Measurements from ENCODE around the gene DUSP6. TPM values are rescaled to one million over a fixed set of nuclear protein-coding genes. Genes with fewer than 3 reads are reported as not detected.

Gene DUSP6
- total RNA-seq, 4 donors from 2014 or later = 31.0 to 40.2 (median 33.8) TPM

- TF ChIP-seq CTCF (IDR thresholded peaks at IDR 0.05) (no peak), POLR2A (IDR thresholded peaks at IDR 0.05) (no peak)
- H3K4me3 ChIP-seq (replicated peaks in 1 of 3) = no peak overlapping the region
- intact Hi-C loops (cut with DNase I) = no loop called here
- no peak for DNase-seq
- H3K9me3 ChIP-seq = no peaks in the 10 kb centered on the region
- no peak overlapping the region for H3K27ac ChIP-seq
- H3K36me3 ChIP-seq = no peaks in the 10 kb centered on the region
- H3K4me1 ChIP-seq = peaks cover 10 to 11% of the 10 kb centered on the region in 2 donors
- H3K27me3 ChIP-seq = no peaks in the 10 kb centered on the region
- WGBS, 2 donors = 83 to 84% methylated on average over 3 of the region's 3 CpGs
Observed at GRCh38 chr12:89370421-89370831, 18.1 kb upstream of the DUSP6 start.

- Histone ChIP-seq H3K27ac (no peak overlapping the region), H3K4me3 (replicated peaks in 1 of 3) (no peak overlapping the region), H3K4me1 (peaks cover 6 to 7% of the 10 kb centered on the region in 2 donors), H3K36me3 (no peaks in the 10 kb centered on the region), H3K9me3 (no peaks in the 10 kb centered on the region), H3K27me3 (no peaks in the 10 kb centered on the region)
- 86 to 87% methylated on average over 3 of the region's 3 CpGs for WGBS, 2 donors
- no peak for DNase-seq
- no peak for TF ChIP-seq POLR2A (IDR thresholded peaks at IDR 0.05)
- no peak for TF ChIP-seq CTCF (IDR thresholded peaks at IDR 0.05)
- intact Hi-C loops (cut with DNase I) = no loop called here
Observed at GRCh38 chr12:89369166-89369565, 16.9 kb upstream of the DUSP6 start.

GRCh38 chr12:89368391-89368790, 16.1 kb upstream of the DUSP6 start:
- WGBS, 2 donors = 82% methylated on average over 4 of the region's 4 CpGs
- Histone ChIP-seq H3K4me3 (replicated peaks in 1 of 3) (no peak overlapping the region), H3K36me3 (no peaks in the 10 kb centered on the region), H3K27me3 (no peaks in the 10 kb centered on the region), H3K27ac (no peak overlapping the region), H3K4me1 (peaks cover 0 to 1% of the 10 kb centered on the region in 2 donors), H3K9me3 (no peaks in the 10 kb centered on the region)
- TF ChIP-seq CTCF (IDR thresholded peaks at IDR 0.05) (no peak), POLR2A (IDR thresholded peaks at IDR 0.05) (no peak)
- no peak for DNase-seq
- intact Hi-C loops (cut with DNase I) = no loop called here

- H3K36me3 ChIP-seq = no peaks in the 10 kb centered on the region
- DNase-seq = no peak
- no peak overlapping the region for H3K27ac ChIP-seq
- no peaks in the 10 kb centered on the region for H3K27me3 ChIP-seq
- H3K9me3 ChIP-seq = no peaks in the 10 kb centered on the region
- no peak overlapping the region for H3K4me3 ChIP-seq (replicated peaks in 1 of 3)
- 91 to 93% methylated on average over 3 of the region's 3 CpGs for WGBS, 2 donors
- no peaks in the 10 kb centered on the region for H3K4me1 ChIP-seq
- TF ChIP-seq POLR2A (IDR thresholded peaks at IDR 0.05) (no peak), CTCF (IDR thresholded peaks at IDR 0.05) (no peak)
- intact Hi-C loops (cut with DNase I) = no loop called here
Observed at GRCh38 chr12:89366676-89367364, 14.5 kb upstream of the DUSP6 start.

GRCh38 chr12:89364631-89365030, 12.3 kb upstream of the DUSP6 start:
- Histone ChIP-seq H3K27ac (no peak overlapping the region), H3K4me1 (no peaks in the 10 kb centered on the region), H3K9me3 (no peaks in the 10 kb centered on the region), H3K4me3 (replicated peaks in 1 of 3) (no peak overlapping the region), H3K27me3 (no peaks in the 10 kb centered on the region), H3K36me3 (no peaks in the 10 kb centered on the region)
- intact Hi-C loops (cut with DNase I) = no loop called here
- TF ChIP-seq POLR2A (IDR thresholded peaks at IDR 0.05) (no peak), CTCF (IDR thresholded peaks at IDR 0.05) (no peak)
- 93 to 98% methylated on average over 2 of the region's 2 CpGs for WGBS, 2 donors
- no peak for DNase-seq
